SK-N-SH (cell line): ENCODE measurements around the gene OSBPL5. TPM values are rescaled to one million over a fixed set of nuclear protein-coding genes. Genes with fewer than 3 reads are reported as not detected.

Experiments
- CTCF ChIA-PET: fragments of 300-600, 350-600 bp; formaldehyde crosslinking; extraction: SDS; loops from one replicate; lab custom pipeline; 2021; lab: Yijun Ruan, JAX
- POLR2A ChIA-PET: fragments of 350-600 bp; sonication (Branson Sonifier 250); formaldehyde crosslinking; extraction: SDS; loops from one replicate; lab custom pipeline; 2020; ENCODE audit warnings: antibody characterized with exemption, inconsistent platforms; lab: Yijun Ruan, JAX
- DNase-seq: peaks from one replicate; pipeline ENCODE4 v3.0.0; 2012
- H2AFZ ChIP-seq: fragments of 200-600 bp; sonication (generic); 2 replicates; pipeline ENCODE4 v1.8.1; 2016; ENCODE audit warnings: antibody characterized with exemption, mild to moderate bottlenecking, low read depth
- H3F3A ChIP-seq: fragments of 200-600 bp; sonication (generic); replicated peaks from 2 replicates; pipeline ENCODE3; 2016; ENCODE audit warnings: antibody characterized with exemption, mild to moderate bottlenecking; ENCODE audit not compliant: insufficient read depth
- H3K27ac ChIP-seq, 2 experiments: fragments of 200-500 bp in 1 of 2; fragments of 200-600 bp in 1 of 2; sonication (Bioruptor generic) in 1 of 2; sonication (generic), shearing (Covaris generic) in 1 of 2; 2 replicates each; pipeline versions ENCODE4 v1.5.1 to v1.6.1; 2014 to 2016; ENCODE audit warnings: low read depth in 2 of 2, inconsistent platforms in 1 of 2, low read length in 1 of 2, mild to moderate bottlenecking in 1 of 2, mixed read lengths in 1 of 2
- H3K27me3 ChIP-seq: fragments of 200-600 bp; sonication (generic), shearing (Covaris generic); 2 replicates; pipeline ENCODE4 v1.6.1; 2016; ENCODE audit warnings: mixed run types; ENCODE audit not compliant: insufficient read depth
- H3K36me3 ChIP-seq, 2 experiments: fragments of 200-500 bp in 1 of 2; fragments of 200-600 bp in 1 of 2; sonication (Bioruptor generic) in 1 of 2; sonication (generic) in 1 of 2; replicated peaks in 1 of 2; 2 replicates each; pipeline versions ENCODE3 to v1.5.1; 2014 to 2016; ENCODE audit warnings: low read length in 1 of 2, mild to moderate bottlenecking in 1 of 2; ENCODE audit not compliant: insufficient read depth in 2 of 2, control insufficient read depth in 1 of 2
- H3K4me1 ChIP-seq, 2 experiments: fragments of 200-500 bp in 1 of 2; fragments of 200-600 bp in 1 of 2; sonication (Bioruptor generic) in 1 of 2; sonication (generic), shearing (Covaris generic) in 1 of 2; 2 replicates each; pipeline versions ENCODE4 v1.5.1 to v1.6.1; 2014 to 2016; ENCODE audit warnings: low read depth in 1 of 2, low read length in 1 of 2, mixed run types in 1 of 2; ENCODE audit not compliant: insufficient read depth in 2 of 2, control insufficient read depth in 1 of 2
- H3K4me2 ChIP-seq: fragments of 200-600 bp; sonication (generic), shearing (Covaris generic); 2 replicates; pipeline ENCODE4 v1.6.1; 2017; ENCODE audit warnings: mixed run types
- H3K4me3 ChIP-seq, 2 experiments: fragments of 200-500 bp in 1 of 2; fragments of 200-600 bp in 1 of 2; sonication (Bioruptor generic) in 1 of 2; sonication (generic), shearing (Covaris generic) in 1 of 2; 2 replicates each; pipeline versions ENCODE4 v1.5.1 to v1.8.1; 2014 to 2016; ENCODE audit warnings: low read depth in 2 of 2, inconsistent platforms in 1 of 2, low read length in 1 of 2, mild to moderate bottlenecking in 1 of 2, mixed read lengths in 1 of 2, moderate library complexity in 1 of 2
- H3K79me2 ChIP-seq: fragments of 200-600 bp; sonication (generic); 2 replicates; pipeline ENCODE4 v1.8.1; 2017; ENCODE audit warnings: mild to moderate bottlenecking; ENCODE audit not compliant: insufficient read depth
- H3K9ac ChIP-seq: fragments of 200-600 bp; sonication (generic); 2 replicates; pipeline ENCODE4 v1.6.1; 2017; ENCODE audit warnings: mixed run types
- H3K9me2 ChIP-seq: fragments of 200-600 bp; sonication (generic); 2 replicates; pipeline ENCODE4 v1.6.1; 2017; ENCODE audit warnings: mixed run types
- H3K9me3 ChIP-seq: fragments of 200-600 bp; sonication (generic); 2 replicates; pipeline ENCODE4 v1.6.1; 2017; ENCODE audit warnings: mixed run types, mild to moderate bottlenecking, moderate library complexity
- H4K20me1 ChIP-seq: fragments of 200-600 bp; sonication (generic); 2 replicates; pipeline ENCODE4 v1.6.1; 2017; ENCODE audit warnings: mild to moderate bottlenecking, mixed run types; ENCODE audit not compliant: insufficient read depth
- CHD2 ChIP-seq: fragments of 150-350 bp; IDR thresholded peaks from 2 replicates; pipeline ENCODE4 v1.6.1; 2018; ENCODE audit warnings: low read length; ENCODE audit not compliant: partially characterized antibody
- FOSL2 ChIP-seq: IDR thresholded peaks from 2 replicates; pipeline ENCODE4 v1.4.0; 2012; ENCODE audit warnings: low read depth, mild to moderate bottlenecking, moderate library complexity, borderline replicate concordance
- FOXJ3 ChIP-seq: sonication (generic); formaldehyde crosslinking; IDR thresholded peaks from 2 replicates; pipeline ENCODE4 v1.5.1; 2020; ENCODE audit warnings: mild to moderate bottlenecking, missing genetic modification reagents
- JUND ChIP-seq: IDR thresholded peaks from 2 replicates; pipeline ENCODE4 v1.4.0; 2012
- MXI1 ChIP-seq: IDR thresholded peaks from 2 replicates; pipeline ENCODE4 v1.6.1; 2012; ENCODE audit warnings: mild to moderate bottlenecking, low read depth, low read length, improper control_type of control experiment
- POLR2AphosphoS5 ChIP-seq: IDR thresholded peaks from 2 replicates; pipeline ENCODE4 v1.6.1; 2012; ENCODE audit warnings: low read depth, low read length
- RAD21 ChIP-seq: IDR thresholded peaks from 2 replicates; pipeline ENCODE4 v1.6.1; 2012; ENCODE audit warnings: mild to moderate bottlenecking, low read length
- RXRA ChIP-seq: IDR thresholded peaks from 2 replicates; pipeline ENCODE4 v1.4.0; 2012; ENCODE audit warnings: low read depth, mild to moderate bottlenecking, borderline replicate concordance
- TEAD4 ChIP-seq: IDR thresholded peaks from 2 replicates; pipeline ENCODE4 v1.4.0; 2012; ENCODE audit warnings: mild to moderate bottlenecking, borderline replicate concordance; ENCODE audit not compliant: insufficient read depth
- YY1 ChIP-seq: IDR thresholded peaks from 2 replicates; pipeline ENCODE4 v1.4.0; 2012; ENCODE audit warnings: low read depth, mild to moderate bottlenecking
- WGBS: methylation state at CpG from one replicate; pipeline ENCODE4 v1.1.6; 2017; ENCODE audit warnings: low lambda C conversion rate; 5-methylcytosine and 5-hydroxymethylcytosine counted together
- polyA plus RNA-seq, 3 experiments: library from polyadenylated mRNA; depleted of rRNA; stranded (reverse); fragments of >200 nt; gene quantifications; 2 replicates each; pipeline ENCODE4 v1.2.3, GENCODE V29; 2012
- TF ChIP-seq, protein P1 (sequence below): IDR thresholded peaks from 2 replicates; pipeline ENCODE4 v1.4.0; 2012; ENCODE audit warnings: low read depth
- TF ChIP-seq, protein P2 (sequence below): fragments of 150-350 bp; IDR thresholded peaks from 2 replicates; pipeline ENCODE4 v1.6.1; 2017; ENCODE audit warnings: antibody characterized with exemption, low read length, low read depth, borderline replicate concordance
- TF ChIP-seq, protein P3 (sequence below): IDR thresholded peaks from 2 replicates; pipeline ENCODE4 v1.4.0; 2012; ENCODE audit warnings: low read depth, borderline replicate concordance
- TF ChIP-seq, protein P4 (sequence below): fragments of 150-350 bp; IDR thresholded peaks from 2 replicates; pipeline ENCODE4 v1.6.1; 2016; ENCODE audit warnings: mild to moderate bottlenecking, low read depth, low read length
- TF ChIP-seq, protein P5 (sequence below): fragments of 200-600 bp; sonication (generic); IDR thresholded peaks from 2 replicates; pipeline ENCODE4 v1.6.1; 2017; ENCODE audit warnings: antibody characterized with exemption, mild to moderate bottlenecking, moderate library complexity

OSBPL5 gene
- polyA plus RNA-seq, 1 of the 3 experiments (the other 2 are of a cell fraction) = 10.9 TPM

DNA sequence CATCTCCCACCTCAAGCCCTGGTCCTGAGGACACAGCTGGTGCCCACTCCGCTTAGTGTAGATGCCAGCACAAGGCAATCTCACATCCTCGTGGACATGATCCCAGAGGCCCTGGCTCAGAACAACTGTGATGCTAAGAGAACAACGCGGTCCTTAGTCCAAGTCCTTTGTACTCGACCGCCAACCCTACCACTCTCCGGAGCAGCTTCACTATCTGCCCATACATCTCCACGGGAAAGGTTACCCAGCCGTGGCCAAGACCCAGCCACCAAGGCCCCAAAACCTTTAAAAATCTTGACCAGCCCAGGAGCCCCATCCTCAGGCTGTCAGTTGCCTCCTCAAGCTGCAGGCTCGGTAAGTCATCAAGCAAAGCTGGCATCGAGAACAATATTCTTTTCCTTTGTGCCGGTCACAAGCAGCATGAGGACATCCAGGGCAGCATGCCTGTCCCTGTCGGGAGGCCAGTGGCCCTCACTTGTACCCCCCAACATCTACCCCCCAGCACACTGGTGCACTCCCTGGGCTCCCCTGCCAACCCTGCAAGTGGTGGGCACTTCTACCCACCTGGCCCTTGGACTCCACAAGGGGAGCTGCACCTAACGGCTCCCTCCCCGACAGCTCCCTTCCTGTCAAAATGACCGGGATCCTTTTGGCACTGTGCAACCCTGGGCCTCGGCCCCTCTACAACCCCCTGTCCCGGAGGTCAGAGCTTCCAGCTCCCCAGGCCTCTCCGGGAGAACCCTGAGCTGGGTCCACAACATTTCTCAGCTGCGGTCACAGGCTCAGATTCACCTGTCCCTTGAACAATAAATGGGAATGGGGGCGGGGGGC is 2.5 kb downstream of the OSBPL5 start:
- H3K9me2 ChIP-seq = no peaks in the 10 kb centered on the region
- peaks cover 44% of the 10 kb centered on the region for H3K79me2 ChIP-seq
- H3K4me2 ChIP-seq = peak overlapping the region; percentile 98; the same call in 1 of the 2 replicates
- POLR2A ChIA-PET = interaction anchor here (1.2 kb wide), 1 partner anchor 13 kb away, joined by 4 read pairs; no protein-coding TSS in a partner anchor
- no peaks in the 10 kb centered on the region for H3K27me3 ChIP-seq
- H3K36me3 ChIP-seq = no peaks in the 10 kb centered on the region
- 96% methylated on average over 16 of the region's 21 CpGs for WGBS
- no peak overlapping the region for H3K9ac ChIP-seq
- H4K20me1 ChIP-seq = peaks cover 62% of the 10 kb centered on the region
- H3K4me1 ChIP-seq = peaks cover 0 to 52% of the 10 kb centered on the region in 2 experiments; a peak in 2 of 4 replicates
- no peak overlapping the region for H3K27ac ChIP-seq
- no peak overlapping the region for H2AFZ ChIP-seq
- H3F3A ChIP-seq = no peaks in the 10 kb centered on the region
- TF ChIP-seq, protein P1, sequence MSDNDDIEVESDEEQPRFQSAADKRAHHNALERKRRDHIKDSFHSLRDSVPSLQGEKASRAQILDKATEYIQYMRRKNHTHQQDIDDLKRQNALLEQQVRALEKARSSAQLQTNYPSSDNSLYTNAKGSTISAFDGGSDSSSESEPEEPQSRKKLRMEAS = no peak
- TF ChIP-seq, protein P2, sequence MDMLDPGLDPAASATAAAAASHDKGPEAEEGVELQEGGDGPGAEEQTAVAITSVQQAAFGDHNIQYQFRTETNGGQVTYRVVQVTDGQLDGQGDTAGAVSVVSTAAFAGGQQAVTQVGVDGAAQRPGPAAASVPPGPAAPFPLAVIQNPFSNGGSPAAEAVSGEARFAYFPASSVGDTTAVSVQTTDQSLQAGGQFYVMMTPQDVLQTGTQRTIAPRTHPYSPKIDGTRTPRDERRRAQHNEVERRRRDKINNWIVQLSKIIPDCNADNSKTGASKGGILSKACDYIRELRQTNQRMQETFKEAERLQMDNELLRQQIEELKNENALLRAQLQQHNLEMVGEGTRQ = no peak
- TF ChIP-seq CHD2 (no peak), YY1 (no peak), FOXJ3 (no peak), FOSL2 (no peak), POLR2AphosphoS5 (no peak), MXI1 (no peak), TEAD4 (no peak), JUND (no peak), RXRA (no peak), RAD21 (no peak)
- TF ChIP-seq, protein P3, sequence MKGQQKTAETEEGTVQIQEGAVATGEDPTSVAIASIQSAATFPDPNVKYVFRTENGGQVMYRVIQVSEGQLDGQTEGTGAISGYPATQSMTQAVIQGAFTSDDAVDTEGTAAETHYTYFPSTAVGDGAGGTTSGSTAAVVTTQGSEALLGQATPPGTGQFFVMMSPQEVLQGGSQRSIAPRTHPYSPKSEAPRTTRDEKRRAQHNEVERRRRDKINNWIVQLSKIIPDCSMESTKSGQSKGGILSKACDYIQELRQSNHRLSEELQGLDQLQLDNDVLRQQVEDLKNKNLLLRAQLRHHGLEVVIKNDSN = no peak
- TF ChIP-seq, protein P4, sequence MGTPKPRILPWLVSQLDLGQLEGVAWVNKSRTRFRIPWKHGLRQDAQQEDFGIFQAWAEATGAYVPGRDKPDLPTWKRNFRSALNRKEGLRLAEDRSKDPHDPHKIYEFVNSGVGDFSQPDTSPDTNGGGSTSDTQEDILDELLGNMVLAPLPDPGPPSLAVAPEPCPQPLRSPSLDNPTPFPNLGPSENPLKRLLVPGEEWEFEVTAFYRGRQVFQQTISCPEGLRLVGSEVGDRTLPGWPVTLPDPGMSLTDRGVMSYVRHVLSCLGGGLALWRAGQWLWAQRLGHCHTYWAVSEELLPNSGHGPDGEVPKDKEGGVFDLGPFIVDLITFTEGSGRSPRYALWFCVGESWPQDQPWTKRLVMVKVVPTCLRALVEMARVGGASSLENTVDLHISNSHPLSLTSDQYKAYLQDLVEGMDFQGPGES = no peak
- TF ChIP-seq, protein P5, sequence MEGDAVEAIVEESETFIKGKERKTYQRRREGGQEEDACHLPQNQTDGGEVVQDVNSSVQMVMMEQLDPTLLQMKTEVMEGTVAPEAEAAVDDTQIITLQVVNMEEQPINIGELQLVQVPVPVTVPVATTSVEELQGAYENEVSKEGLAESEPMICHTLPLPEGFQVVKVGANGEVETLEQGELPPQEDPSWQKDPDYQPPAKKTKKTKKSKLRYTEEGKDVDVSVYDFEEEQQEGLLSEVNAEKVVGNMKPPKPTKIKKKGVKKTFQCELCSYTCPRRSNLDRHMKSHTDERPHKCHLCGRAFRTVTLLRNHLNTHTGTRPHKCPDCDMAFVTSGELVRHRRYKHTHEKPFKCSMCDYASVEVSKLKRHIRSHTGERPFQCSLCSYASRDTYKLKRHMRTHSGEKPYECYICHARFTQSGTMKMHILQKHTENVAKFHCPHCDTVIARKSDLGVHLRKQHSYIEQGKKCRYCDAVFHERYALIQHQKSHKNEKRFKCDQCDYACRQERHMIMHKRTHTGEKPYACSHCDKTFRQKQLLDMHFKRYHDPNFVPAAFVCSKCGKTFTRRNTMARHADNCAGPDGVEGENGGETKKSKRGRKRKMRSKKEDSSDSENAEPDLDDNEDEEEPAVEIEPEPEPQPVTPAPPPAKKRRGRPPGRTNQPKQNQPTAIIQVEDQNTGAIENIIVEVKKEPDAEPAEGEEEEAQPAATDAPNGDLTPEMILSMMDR = no peak
- H3K4me3 ChIP-seq = no peak overlapping the region
- CTCF ChIA-PET = interaction anchor here (0.6 to 2.1 kb wide), 6 partner anchors 12 to 178 kb away, joined by 3 to 8 read pairs (median 6); no protein-coding TSS in a partner anchor
- no peak for DNase-seq
- H3K9me3 ChIP-seq = no peaks in the 10 kb centered on the region
